Measurements from ENCODE around the gene MFAP5.

DNA sequence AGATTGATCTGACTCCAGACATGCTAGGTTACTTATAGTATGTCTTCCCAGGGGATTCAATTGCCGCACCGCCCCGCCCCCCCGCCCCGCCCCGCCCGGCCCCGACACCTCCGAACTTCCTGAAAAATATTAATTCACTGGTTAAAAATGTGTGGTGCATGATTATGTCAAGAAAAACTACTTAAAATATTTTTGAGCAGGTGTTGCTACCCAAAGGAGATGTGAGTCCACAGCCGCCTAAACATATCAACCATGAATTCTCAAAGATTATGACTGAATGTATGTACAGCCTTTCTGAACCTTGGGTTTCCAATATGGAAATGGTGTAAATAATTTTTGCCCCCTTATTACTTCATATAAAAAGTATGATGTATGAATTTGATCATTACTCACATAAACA, 32.5 kb upstream of the MFAP5 start:
- no peak for TF ChIP-seq EZH2 (IDR thresholded peaks at IDR 0.05; ENCODE audit: low read length, missing control alignments)
- TF ChIP-seq, protein P1, sequence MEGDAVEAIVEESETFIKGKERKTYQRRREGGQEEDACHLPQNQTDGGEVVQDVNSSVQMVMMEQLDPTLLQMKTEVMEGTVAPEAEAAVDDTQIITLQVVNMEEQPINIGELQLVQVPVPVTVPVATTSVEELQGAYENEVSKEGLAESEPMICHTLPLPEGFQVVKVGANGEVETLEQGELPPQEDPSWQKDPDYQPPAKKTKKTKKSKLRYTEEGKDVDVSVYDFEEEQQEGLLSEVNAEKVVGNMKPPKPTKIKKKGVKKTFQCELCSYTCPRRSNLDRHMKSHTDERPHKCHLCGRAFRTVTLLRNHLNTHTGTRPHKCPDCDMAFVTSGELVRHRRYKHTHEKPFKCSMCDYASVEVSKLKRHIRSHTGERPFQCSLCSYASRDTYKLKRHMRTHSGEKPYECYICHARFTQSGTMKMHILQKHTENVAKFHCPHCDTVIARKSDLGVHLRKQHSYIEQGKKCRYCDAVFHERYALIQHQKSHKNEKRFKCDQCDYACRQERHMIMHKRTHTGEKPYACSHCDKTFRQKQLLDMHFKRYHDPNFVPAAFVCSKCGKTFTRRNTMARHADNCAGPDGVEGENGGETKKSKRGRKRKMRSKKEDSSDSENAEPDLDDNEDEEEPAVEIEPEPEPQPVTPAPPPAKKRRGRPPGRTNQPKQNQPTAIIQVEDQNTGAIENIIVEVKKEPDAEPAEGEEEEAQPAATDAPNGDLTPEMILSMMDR (conservative IDR thresholded peaks at IDR 0.05 in 1 of 2, IDR thresholded peaks at IDR 0.05 in 1 of 2; ENCODE audit: low read depth in 1 of 2, low read length in 2 of 2): no peak

All from fibroblast of lung (primary cell).